ENCODE results near the gene RAD23A.

Gene RAD23A

GRCh38 chr19:12921047-12921446 is 24.6 kb upstream of the RAD23A start:
- H3K4me1 ChIP-seq (ENCODE audit: low read depth, poor library complexity, severe bottlenecking) = peaks cover 6% of the 10 kb centered on the region
- no peak overlapping the region for H3K9ac ChIP-seq
- H3K4me2 ChIP-seq = no peak overlapping the region
- TF ChIP-seq CTCF (conservative IDR thresholded peaks at IDR 0.05; ENCODE audit: low read depth, low read length) = no peak
- no peaks in the 10 kb centered on the region for H3K79me2 ChIP-seq (ENCODE audit: insufficient read depth, low read depth)
- H3K36me3 ChIP-seq (ENCODE audit: insufficient read depth) = peaks cover 5% of the 10 kb centered on the region; the same call in 1 of the 2 replicates
- no peak overlapping the region for H3K4me3 ChIP-seq (IDR thresholded peaks at IDR 0.05; ENCODE audit: insufficient read depth, low read depth, low read length)
- no peaks in the 10 kb centered on the region for H4K20me1 ChIP-seq (ENCODE audit: insufficient read depth)
- no peak overlapping the region for H2AFZ ChIP-seq (ENCODE audit: low read depth)
- H3K27me3 ChIP-seq (ENCODE audit: insufficient read depth, low read depth) = no peaks in the 10 kb centered on the region
- H3K27ac ChIP-seq = no peak overlapping the region

DNA sequence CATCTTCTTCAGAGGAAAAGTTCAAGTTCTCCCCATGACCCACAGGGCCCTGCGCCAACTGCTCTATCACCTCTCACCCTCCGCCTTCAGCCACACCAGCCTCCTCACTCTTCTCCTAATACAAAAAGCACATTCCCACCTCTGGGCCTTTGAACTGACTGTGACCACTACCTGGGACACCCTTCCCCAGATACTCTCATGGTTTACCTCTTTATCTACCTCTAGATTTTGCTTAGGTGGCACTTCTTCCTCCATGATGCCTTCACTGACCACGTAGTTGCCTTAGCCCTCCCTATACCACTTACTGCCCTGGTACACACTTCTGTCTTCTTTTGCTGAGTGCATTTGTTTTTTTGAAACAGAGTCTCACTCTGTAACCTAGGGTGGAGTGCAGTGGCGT is 22.7 kb upstream of the RAD23A start:
- Histone ChIP-seq H3K79me2 (ENCODE audit: insufficient read depth, low read depth) (no peaks in the 10 kb centered on the region), H3K9ac (no peak overlapping the region), H3K36me3 (ENCODE audit: insufficient read depth) (peaks cover 5% of the 10 kb centered on the region; the same call in 1 of the 2 replicates), H4K20me1 (ENCODE audit: insufficient read depth) (no peaks in the 10 kb centered on the region), H3K4me3 (IDR thresholded peaks at IDR 0.05; ENCODE audit: insufficient read depth, low read depth, low read length) (no peak overlapping the region), H3K4me2 (no peak overlapping the region), H3K27me3 (ENCODE audit: insufficient read depth, low read depth) (no peaks in the 10 kb centered on the region), H3K4me1 (ENCODE audit: low read depth, poor library complexity, severe bottlenecking) (peaks cover 6% of the 10 kb centered on the region), H2AFZ (ENCODE audit: low read depth) (no peak overlapping the region), H3K27ac (no peak overlapping the region)
- no peak for TF ChIP-seq CTCF (conservative IDR thresholded peaks at IDR 0.05; ENCODE audit: low read depth, low read length)

GRCh38 chr19:12924621-12925310 is 20.9 kb upstream of the RAD23A start:
- H3K9ac ChIP-seq = no peak overlapping the region
- no peak overlapping the region for H3K4me2 ChIP-seq
- no peak overlapping the region for H2AFZ ChIP-seq (ENCODE audit: low read depth)
- peaks cover 14% of the 10 kb centered on the region; the same call in 1 of the 2 replicates for H3K36me3 ChIP-seq (ENCODE audit: insufficient read depth)
- H3K4me1 ChIP-seq (ENCODE audit: low read depth, poor library complexity, severe bottlenecking) = peaks cover under 1% of the 10 kb centered on the region
- H3K79me2 ChIP-seq (ENCODE audit: insufficient read depth, low read depth) = no peaks in the 10 kb centered on the region
- no peak overlapping the region for H3K4me3 ChIP-seq (IDR thresholded peaks at IDR 0.05; ENCODE audit: insufficient read depth, low read depth, low read length)
- H4K20me1 ChIP-seq (ENCODE audit: insufficient read depth) = no peaks in the 10 kb centered on the region
- no peaks in the 10 kb centered on the region for H3K27me3 ChIP-seq (ENCODE audit: insufficient read depth, low read depth)
- H3K27ac ChIP-seq = no peak overlapping the region
- TF ChIP-seq CTCF (conservative IDR thresholded peaks at IDR 0.05; ENCODE audit: low read depth, low read length) = no peak

DNA sequence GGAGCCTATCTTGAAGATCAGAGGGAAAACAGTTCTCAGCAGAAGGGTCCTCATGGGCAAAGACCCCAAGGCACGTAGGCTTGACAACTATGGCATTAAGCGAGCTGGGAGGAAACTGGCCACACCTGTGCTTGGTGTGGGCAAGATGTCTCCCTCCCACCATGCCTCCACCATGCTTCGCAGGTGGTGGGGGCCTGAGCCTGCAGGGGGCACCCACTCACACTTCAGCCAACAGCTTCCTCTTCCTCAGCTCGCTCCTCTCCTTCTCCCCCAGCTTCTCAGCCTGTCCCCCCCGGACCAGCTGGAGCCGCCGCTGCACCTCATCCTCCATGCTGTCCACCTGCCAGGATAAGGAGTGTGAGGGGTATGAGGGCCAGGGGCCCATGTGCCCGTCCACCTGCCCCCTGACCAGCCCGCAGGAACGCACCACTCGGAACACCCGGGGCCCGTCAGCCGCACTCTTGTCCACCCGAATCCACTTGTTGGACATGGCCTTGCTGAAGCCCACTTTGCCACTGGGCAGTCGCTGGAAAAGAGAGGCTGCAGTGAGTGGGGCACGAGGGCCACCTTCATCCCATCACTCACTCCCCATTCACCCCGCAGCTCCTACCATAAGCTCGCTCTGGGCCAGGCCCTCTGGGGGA is 15.5 kb upstream of the RAD23A start:
- Histone ChIP-seq H2AFZ (ENCODE audit: low read depth) (no peak overlapping the region), H3K4me1 (ENCODE audit: low read depth, poor library complexity, severe bottlenecking) (peaks cover 13% of the 10 kb centered on the region), H3K4me2 (no peak overlapping the region), H3K4me3 (IDR thresholded peaks at IDR 0.05; ENCODE audit: insufficient read depth, low read depth, low read length) (no peak overlapping the region), H4K20me1 (ENCODE audit: insufficient read depth) (no peaks in the 10 kb centered on the region), H3K79me2 (ENCODE audit: insufficient read depth, low read depth) (peaks cover 25% of the 10 kb centered on the region), H3K27me3 (ENCODE audit: insufficient read depth, low read depth) (no peaks in the 10 kb centered on the region), H3K9ac (no peak overlapping the region), H3K27ac (no peak overlapping the region), H3K36me3 (ENCODE audit: insufficient read depth) (peaks cover 9% of the 10 kb centered on the region; the same call in 1 of the 2 replicates)
- no peak for TF ChIP-seq CTCF (conservative IDR thresholded peaks at IDR 0.05; ENCODE audit: low read depth, low read length)
